Measurements from ENCODE around the gene PIP5K1C. TPM values are rescaled to one million over a fixed set of nuclear protein-coding genes. Genes with fewer than 3 reads are reported as not detected.
A peak's percentile ranks its signal among the peaks of the same experiment; 100 is the strongest.
"Not testable (repeated sequence)": the region's sequence is repeated elsewhere in the genome, so short reads cannot be mapped to it uniquely, and the experiment has no call there.

Gene PIP5K1C
- total RNA-seq, 1 experiment from 2014 or later: 13.7 TPM

DNA sequence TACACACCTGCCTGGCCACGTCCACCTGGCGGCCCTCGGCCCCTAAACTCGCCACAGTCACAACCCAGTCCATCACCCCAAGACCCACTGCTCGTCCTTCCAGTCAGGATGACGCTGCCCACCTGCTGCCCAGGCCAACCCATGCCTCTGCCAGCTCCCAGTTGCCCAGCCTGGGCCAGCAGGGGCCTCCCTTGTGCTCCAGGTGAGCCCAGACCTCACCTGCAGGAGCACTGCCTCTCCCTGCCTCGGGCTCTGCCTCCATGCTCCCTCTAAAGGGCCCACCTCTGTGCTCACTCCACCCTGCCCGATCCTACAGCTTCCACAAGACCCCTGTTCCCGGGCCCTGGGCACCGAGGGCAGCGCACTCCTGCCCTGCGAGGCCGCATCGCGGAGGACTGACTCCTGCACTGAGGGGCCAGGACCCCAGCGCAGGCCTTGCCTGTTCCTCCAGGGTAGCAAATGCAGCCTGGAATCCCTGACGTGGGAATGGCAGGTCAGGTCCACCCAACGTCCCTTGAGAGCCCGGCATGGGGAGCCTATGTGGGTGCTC lies 65.7 kb downstream of the PIP5K1C start:
- DNase-seq: no peak
- Histone ChIP-seq H3K4me3 (ENCODE audit: insufficient read depth, low read depth, low read length) (no peak overlapping the region), H3K27me3 (ENCODE audit: control insufficient read depth, insufficient read depth, low read length) (no peaks in the 10 kb centered on the region), H3K36me3 (replicated peaks; ENCODE audit: control insufficient read depth, insufficient read depth, low read length) (peaks cover 6% of the 10 kb centered on the region)

DNA sequence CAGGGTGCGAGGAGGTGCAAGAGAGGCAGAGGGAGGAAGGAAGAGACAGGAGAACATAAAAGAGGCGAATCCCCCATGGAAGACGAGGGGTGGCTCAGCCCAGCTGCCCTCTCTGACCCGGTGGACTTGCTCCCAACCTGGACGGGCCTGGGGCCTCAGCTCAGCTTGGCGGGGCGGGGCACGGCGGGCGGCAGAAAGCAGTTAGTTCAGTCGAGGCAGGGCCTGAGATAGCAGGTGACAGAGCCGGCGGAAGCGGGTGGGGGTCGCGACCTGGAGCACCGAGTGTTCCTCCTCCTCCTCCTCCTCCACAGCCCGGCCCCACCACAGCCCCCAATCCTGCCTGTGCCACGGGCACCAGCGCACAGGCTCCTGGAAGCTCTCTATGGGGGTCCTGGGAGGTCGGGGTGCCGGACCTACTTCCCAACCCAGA lies 66.7 kb downstream of the PIP5K1C start:
- H3K36me3 ChIP-seq (replicated peaks; ENCODE audit: control insufficient read depth, insufficient read depth, low read length): peaks cover 3% of the 10 kb centered on the region
- no peak overlapping the region for H3K4me3 ChIP-seq (ENCODE audit: insufficient read depth, low read depth, low read length)
- H3K27me3 ChIP-seq (ENCODE audit: control insufficient read depth, insufficient read depth, low read length): no peaks in the 10 kb centered on the region
- no peak for DNase-seq

DNA sequence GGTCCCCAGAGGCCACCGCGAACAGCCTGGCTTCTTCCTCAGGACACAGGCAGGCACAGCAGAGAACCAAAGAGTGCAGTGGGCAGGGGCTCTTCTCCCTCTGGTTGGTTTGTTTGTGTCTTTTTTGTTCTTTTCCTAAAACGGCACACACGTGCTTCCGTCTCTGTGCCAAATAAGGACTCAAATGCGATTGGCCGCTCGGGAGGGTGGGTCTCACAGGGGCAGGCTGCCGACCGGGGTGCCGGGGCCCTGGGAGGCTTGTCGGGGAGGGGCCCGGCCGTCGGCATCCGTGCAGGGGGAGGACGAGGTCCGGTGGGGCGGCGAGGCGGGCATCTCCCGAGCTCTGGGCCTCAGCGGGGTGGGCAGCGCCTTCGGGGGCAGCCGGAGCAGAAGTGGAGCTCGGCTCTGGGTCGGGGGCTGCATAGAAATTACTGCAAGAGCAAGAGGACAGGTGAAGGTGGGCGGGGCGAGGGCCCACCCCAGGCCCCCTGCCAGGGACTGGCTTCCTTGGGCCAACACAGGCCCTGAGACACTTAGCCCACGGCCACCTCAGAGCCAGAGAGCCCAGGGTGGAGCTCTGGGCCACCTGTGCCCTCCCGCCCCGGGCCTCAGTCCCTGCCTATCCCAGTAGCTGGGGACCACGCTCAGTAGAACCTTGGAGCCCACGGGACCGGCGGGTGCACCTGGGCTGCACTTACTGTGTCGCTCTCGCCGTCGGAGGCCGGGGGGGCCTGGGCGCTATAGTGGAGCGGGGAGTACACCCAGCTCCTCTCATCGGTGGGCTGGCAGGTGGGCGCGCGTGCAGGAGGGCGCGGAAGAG lies 67.3 kb downstream of the PIP5K1C start:
- no peaks in the 10 kb centered on the region for H3K27me3 ChIP-seq (ENCODE audit: control insufficient read depth, insufficient read depth, low read length)
- H3K4me3 ChIP-seq (ENCODE audit: insufficient read depth, low read depth, low read length): no peak overlapping the region
- H3K36me3 ChIP-seq (replicated peaks; ENCODE audit: control insufficient read depth, insufficient read depth, low read length): peaks cover 1% of the 10 kb centered on the region
- DNase-seq: no peak

DNA sequence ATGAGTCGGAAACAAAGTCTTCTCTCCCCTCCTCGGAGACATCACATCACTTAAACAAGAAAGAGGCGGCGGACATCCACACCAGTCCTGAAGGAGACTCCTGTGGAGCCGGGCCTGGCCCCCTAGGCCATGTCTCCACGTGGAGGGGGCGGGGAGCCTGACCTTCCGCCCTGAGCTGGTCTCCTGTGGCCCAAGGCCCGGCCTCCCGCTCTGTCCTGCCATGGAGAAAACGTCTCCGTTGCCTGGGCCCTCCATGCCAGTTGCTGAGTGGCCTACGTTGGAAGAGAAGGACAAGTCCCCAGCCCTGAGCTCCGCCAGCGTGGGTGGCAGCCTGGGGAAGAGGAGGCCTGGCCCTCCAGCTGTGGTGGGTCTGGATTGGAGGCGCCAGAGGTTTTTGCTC lies 68.2 kb downstream of the PIP5K1C start:
- Histone ChIP-seq H3K4me3 (ENCODE audit: insufficient read depth, low read depth, low read length) (no peak overlapping the region), H3K27me3 (ENCODE audit: control insufficient read depth, insufficient read depth, low read length) (no peaks in the 10 kb centered on the region), H3K36me3 (replicated peaks; ENCODE audit: control insufficient read depth, insufficient read depth, low read length) (peaks cover 1% of the 10 kb centered on the region)
- no peak for DNase-seq

DNA sequence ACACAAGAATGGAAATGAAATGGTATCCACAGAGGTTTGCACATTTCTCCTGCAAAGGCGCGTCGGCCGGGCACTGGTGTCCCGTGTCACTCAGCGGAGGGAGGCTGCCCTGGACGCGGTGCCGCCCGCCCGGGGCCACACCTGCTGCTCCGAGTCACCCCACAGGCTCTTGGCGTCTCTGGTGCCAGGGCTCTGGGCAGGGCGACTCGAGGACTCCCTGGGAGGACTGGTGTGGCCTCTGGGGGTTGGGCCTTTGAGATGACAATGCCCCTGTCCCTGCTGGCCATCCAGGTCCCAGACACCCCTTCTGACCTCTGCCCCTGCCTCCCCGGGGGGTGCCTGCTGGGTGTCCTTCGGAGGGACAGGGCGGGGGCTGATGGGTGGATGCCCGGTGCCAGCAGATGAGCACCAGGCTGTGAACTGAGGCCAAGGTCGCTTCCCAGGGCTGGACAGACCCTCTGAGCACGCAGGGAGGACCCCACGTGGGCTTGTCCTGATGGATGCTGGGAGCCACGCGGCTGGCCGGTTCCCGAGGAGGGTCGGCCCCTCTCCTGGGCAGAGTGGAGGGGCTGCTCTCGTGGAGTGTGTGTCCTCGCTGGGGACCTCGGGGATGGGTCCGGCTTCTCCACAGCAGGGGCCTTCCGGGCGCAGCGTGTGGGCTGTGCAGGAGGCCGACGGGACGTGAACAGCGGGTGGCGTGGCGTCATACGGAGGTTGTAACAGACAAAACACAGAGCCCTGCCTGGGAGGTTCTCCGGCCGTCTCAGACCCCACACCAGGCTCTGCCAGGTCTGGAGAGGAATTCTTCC lies 69.0 kb downstream of the PIP5K1C start:
- DNase-seq: no peak
- Histone ChIP-seq H3K27me3 (ENCODE audit: control insufficient read depth, insufficient read depth, low read length) (no peaks in the 10 kb centered on the region), H3K4me3 (ENCODE audit: insufficient read depth, low read depth, low read length) (no peak overlapping the region), H3K36me3 (replicated peaks; ENCODE audit: control insufficient read depth, insufficient read depth, low read length) (peaks cover 1% of the 10 kb centered on the region; the same call in 1 of the 2 replicates)

DNA sequence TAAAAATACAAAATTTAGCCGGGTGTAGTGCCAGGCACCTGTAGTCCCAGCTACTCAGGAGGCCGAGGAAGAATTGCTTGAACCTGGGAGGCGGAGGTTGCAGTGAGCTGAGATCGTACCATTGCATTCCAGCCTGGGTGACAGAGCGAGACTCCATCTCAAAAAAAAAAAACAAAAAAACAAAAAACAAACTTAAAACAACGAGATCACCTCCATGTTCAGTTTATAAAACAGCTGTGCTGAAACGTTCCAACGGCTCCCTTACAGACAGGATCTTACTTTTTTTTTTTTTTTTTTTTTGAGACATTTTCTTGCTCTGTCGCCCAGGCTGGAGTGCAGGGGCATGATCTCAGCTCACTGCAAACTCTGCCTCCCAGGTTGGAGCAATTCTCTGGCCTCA lies 71.5 kb downstream of the PIP5K1C start:
- H3K27me3 ChIP-seq (ENCODE audit: control insufficient read depth, insufficient read depth, low read length); H3K4me3 ChIP-seq (ENCODE audit: insufficient read depth, low read depth, low read length); H3K36me3 ChIP-seq (replicated peaks; ENCODE audit: control insufficient read depth, insufficient read depth, low read length); DNase-seq: not testable (repeated sequence)

DNA sequence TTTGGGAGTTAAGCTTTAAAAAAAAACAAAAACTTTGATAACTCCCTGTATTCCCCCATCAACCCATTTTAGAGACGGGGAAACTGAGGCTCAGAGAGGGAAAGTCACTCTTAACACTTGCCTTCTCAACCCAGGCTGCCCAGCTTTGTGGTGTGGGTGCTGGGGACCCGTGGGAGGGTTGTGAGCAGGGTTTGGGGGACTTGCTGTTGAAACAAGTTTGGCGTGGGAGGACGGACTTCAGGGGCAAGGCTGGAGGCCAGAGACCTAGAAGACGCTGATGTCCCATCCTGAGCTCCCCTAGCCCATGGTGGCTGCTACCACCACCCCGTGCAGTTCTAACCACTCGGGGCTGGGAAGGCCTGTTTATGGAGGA lies 72.9 kb downstream of the PIP5K1C start:
- Histone ChIP-seq H3K27me3 (ENCODE audit: control insufficient read depth, insufficient read depth, low read length) (no peaks in the 10 kb centered on the region), H3K36me3 (replicated peaks; ENCODE audit: control insufficient read depth, insufficient read depth, low read length) (peaks cover 3% of the 10 kb centered on the region; the same call in 1 of the 2 replicates), H3K4me3 (ENCODE audit: insufficient read depth, low read depth, low read length) (no peak overlapping the region)
- DNase-seq: no peak

DNA sequence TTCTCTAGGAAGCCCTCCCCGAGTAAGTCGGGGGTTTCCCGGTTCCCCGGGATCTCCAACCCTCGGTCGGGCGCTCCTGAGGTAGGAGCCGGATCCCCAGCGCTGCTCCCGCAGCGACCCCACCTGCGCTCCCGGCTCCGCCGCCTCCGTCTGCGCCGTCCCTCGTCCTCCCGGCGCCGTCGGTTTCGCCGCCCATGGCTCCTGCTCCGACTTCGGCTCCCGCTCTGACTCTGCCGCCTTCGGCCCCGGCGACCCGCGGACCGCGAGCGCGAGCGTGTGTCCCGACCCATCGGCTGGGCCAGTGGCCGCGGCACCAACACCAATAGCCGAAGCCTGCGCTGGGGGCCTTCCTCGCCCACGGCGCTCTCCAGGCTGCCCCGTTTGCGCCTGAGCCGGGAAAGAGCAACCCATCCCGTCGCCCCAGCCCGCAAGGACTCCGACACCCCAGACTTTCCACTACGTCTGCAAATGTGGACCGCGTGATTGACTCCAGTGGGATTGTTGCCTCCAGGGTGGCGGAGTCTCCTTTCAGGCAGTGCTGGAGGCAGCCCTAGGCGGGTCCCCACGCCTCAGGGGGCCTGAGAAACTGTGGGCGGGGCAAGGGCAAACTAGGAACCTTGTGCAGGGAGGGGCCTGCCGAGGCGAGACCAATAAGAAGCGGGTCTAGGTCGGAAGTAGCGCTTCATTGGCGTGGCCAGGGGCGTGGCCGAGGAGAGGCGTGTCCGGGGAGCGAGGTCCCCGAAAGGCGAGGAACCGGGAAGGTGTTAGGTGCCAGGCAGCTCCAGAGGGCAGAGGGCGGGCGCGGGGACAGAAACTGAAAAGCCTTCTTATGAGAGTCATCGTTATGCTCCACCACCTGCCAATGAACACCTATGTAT lies 73.6 kb downstream of the PIP5K1C start, which contains the start of gene CACTIN:
Gene CACTIN, minus strand, starts transcription at position 318 of the 878 bp plus-strand sequence. Its CDS starts 28 bp downstream, at position 290.
- DNase-seq: peak; percentile 100
- no peaks in the 10 kb centered on the region for H3K27me3 ChIP-seq (ENCODE audit: control insufficient read depth, insufficient read depth, low read length)
- H3K36me3 ChIP-seq (replicated peaks; ENCODE audit: control insufficient read depth, insufficient read depth, low read length): 0 out of 2 replicates have a peak, but pooled peaks cover 3% of the 10 kb centered on the region
- peak within 1 kb of the TSS; percentile 94 for H3K4me3 ChIP-seq (ENCODE audit: insufficient read depth, low read depth, low read length)

DNA sequence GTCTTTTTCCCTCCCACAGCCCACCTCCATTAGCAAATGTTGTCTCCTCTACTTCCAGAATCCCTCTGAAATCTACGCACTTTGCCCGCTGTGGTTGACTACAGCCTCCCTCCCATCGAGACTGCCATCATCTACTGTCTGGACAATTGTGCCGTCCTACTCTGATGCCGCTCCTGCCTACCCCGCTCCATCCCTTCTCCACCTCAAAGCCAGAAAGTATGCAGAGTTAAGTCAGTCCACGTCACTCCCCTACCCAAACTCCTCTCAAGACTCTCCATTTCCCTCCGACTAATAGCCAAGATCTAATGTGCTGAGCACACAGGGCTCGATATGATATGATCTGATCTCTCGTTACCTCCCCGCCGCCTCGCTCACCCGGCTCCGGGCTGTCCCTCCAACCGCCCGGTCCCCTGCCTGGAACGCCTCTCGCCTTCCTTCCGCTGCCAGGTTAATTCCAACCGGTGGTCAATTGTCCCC lies 74.2 kb downstream of the PIP5K1C start:
- 0 out of 2 replicates have a peak, but pooled peaks cover 3% of the 10 kb centered on the region for H3K36me3 ChIP-seq (replicated peaks; ENCODE audit: control insufficient read depth, insufficient read depth, low read length)
- peak overlapping the region; percentile 94 for H3K4me3 ChIP-seq (ENCODE audit: insufficient read depth, low read depth, low read length)
- no peaks in the 10 kb centered on the region for H3K27me3 ChIP-seq (ENCODE audit: control insufficient read depth, insufficient read depth, low read length)
- no peak for DNase-seq

DNA sequence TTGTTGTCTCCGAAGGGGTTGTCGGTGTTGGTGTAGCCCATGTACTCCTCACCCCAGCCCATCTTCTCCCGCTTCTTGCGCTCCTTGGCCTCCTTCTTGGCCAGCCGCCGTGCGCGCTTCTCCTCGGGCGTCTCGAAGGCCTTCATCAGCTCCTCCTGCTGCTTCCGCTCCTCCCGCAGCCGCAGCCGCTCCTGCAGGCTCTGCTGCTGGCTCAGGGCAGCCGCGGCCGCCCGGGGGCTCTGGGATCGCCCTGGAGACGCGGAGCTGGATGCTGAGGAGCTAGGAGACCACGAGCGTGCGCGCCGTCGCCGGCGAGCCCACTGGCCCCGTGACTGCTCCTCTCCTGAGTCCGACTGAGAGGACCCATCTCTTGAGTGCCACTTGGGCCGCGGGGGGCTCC lies 76.6 kb downstream of the PIP5K1C start:
- Histone ChIP-seq H3K36me3 (replicated peaks; ENCODE audit: control insufficient read depth, insufficient read depth, low read length) (0 out of 2 replicates have a peak, but pooled peaks cover 3% of the 10 kb centered on the region), H3K27me3 (ENCODE audit: control insufficient read depth, insufficient read depth, low read length) (no peaks in the 10 kb centered on the region), H3K4me3 (ENCODE audit: insufficient read depth, low read depth, low read length) (no peak overlapping the region)
- DNase-seq: no peak

DNA sequence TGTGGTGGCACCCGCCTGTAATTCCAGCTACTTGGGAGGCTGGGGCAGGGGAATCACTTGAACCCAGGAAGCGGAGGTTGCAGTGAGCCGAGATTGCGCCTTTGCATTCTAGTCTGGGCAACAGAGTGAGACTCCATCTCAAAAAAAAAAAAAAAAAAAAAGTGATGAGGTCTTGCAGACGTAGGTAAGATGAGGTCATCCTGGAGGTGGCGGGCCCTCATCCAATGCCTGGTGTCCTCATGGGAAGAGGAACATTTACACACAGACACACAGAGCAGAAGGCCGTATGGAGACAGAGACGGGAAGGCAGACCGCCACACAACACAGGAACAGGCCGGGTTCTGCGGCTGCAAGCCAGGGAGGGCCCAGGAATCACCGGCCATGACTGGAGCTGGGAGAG lies 78.0 kb downstream of the PIP5K1C start:
- no peaks in the 10 kb centered on the region for H3K27me3 ChIP-seq (ENCODE audit: control insufficient read depth, insufficient read depth, low read length)
- DNase-seq: no peak
- 0 out of 2 replicates have a peak, but pooled peaks cover 3% of the 10 kb centered on the region for H3K36me3 ChIP-seq (replicated peaks; ENCODE audit: control insufficient read depth, insufficient read depth, low read length)
- no peak overlapping the region for H3K4me3 ChIP-seq (ENCODE audit: insufficient read depth, low read depth, low read length)

DNA sequence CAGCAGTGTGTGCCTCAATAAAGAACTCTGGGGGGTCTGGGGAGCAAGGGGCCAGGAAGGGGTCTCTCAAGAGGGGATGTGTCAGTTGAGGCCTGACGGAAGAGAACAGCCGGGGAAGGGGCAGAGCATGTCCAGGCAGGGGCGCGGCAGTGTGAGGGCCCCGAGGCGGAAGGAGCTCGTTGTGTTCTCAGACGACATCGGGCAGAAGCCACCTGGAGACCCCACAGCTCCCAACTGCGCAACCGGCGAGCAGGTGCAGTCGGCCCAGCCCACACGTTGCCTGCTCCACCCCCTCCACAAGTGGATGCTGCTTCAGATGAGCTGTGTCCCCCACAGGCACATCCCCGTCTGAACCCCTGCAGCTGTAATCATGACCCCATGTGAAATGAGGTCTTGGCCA lies 78.6 kb downstream of the PIP5K1C start:
- Histone ChIP-seq H3K36me3 (replicated peaks; ENCODE audit: control insufficient read depth, insufficient read depth, low read length) (0 out of 2 replicates have a peak, but pooled peaks cover 3% of the 10 kb centered on the region), H3K27me3 (ENCODE audit: control insufficient read depth, insufficient read depth, low read length) (no peaks in the 10 kb centered on the region), H3K4me3 (ENCODE audit: insufficient read depth, low read depth, low read length) (no peak overlapping the region)
- no peak for DNase-seq

DNA sequence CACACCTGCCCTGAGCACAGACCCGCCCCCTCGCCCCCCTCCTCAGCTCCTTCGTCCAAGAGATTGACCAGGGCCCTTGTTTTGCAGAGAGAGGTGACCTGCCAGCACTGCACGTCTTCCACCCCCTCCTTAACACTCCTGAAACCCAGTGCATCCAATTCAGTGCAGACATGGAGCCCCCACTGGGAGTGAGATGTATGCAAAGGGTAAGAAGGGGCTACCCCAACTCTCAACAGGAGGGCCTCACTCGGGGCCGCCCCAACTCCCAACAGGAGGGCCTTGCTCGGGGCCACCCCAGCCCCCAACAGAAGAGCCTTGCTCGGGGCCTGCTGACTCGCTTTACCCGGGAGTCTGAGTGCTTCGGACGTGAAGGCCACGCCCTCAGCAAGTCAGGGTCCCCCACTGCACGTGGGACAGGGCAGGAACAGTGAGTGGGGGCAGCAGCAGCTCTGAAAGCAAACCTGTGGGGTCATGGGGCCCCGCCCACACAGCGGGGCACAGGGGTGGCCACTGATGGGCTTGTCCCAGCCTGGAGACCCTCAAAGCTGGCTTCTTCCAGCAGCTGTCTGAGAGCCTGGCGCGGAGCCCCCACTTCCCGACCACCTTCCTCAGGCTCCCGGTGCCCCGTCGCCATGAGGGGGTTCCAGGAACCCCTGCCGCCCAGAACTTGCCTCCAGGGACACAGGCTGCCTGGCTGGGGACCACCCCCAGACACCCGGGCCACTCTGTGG lies 79.3 kb downstream of the PIP5K1C start:
- H3K36me3 ChIP-seq (replicated peaks; ENCODE audit: control insufficient read depth, insufficient read depth, low read length): 0 out of 2 replicates have a peak, but pooled peaks cover 3% of the 10 kb centered on the region
- DNase-seq: no peak

More for the DNA sequence above, 79.3 kb downstream of the PIP5K1C start:
- Histone ChIP-seq H3K27me3 (ENCODE audit: control insufficient read depth, insufficient read depth, low read length) (no peaks in the 10 kb centered on the region), H3K4me3 (ENCODE audit: insufficient read depth, low read depth, low read length) (no peak overlapping the region)

All from H7 (cell line).